ENCODE data around the gene CLN6.

GRCh38 chr15:68158046-68158628 lies 71.4 kb downstream of the CLN6 start:
- TF ChIP-seq CTCF (IDR thresholded peaks at IDR 0.05) = no peak
- no peak for TF ChIP-seq POLR2A (IDR thresholded peaks at IDR 0.05)
